ENCODE data around the gene WDR7.

The WDR7 gene

GRCh38 chr18:56984731-56985130 is 333.6 kb downstream of the WDR7 start:
- DNase-seq (ENCODE audit: low read depth in 2 of 2, low spot score in 1 of 2): no peak

DNA sequence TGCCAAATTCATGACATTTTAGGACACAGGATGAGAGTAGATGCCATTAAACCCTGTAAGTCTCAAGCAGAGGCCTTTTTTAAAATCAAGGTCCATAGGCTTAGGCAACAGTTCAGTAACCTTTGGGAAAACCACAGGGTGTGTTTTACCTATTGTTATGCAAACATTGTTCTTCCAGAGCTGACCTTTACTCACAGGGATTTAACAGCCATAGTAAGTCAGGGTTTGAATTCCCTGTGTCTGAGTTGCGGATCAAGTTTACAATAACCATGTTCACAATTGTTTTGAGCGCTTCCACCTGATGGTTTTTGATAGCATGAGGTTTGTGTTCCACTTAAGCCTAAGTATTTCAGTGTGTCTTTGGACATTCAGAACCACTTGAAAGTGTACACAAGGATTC is 335.7 kb downstream of the WDR7 start:
- no peak for DNase-seq (ENCODE audit: low read depth in 2 of 2, low spot score in 1 of 2)

GRCh38 chr18:56987236-56987635 is 336.1 kb downstream of the WDR7 start:
- DNase-seq (ENCODE audit: low read depth in 2 of 2, low spot score in 1 of 2): no peak

GRCh38 chr18:56988022-56988421 is 336.9 kb downstream of the WDR7 start:
- DNase-seq (ENCODE audit: low read depth in 2 of 2, low spot score in 1 of 2): no peak

- no peak for DNase-seq (ENCODE audit: low read depth in 2 of 2, low spot score in 1 of 2)
Observed at GRCh38 chr18:56990678-56991077, 339.5 kb downstream of the WDR7 start.

DNA sequence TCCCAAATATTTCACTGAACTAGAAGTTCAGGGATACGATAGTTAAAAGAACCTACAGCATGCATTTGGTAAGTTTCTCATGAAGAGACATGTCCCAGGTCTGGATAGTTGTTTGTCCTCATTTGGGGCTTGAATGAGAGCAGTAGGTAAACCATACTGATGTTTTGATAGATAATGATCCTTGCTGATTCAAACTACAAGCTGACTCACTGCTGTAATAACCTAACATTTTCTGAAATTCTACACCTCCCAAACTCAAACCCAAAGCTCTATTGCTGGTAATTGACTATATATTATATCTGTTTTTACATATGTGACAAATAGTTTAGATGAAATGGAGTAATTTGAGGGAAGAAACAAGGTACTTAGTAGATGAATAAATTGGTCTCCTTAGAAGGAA is 341.6 kb downstream of the WDR7 start:
- no peak for DNase-seq (ENCODE audit: low read depth in 2 of 2, low spot score in 1 of 2)

DNA sequence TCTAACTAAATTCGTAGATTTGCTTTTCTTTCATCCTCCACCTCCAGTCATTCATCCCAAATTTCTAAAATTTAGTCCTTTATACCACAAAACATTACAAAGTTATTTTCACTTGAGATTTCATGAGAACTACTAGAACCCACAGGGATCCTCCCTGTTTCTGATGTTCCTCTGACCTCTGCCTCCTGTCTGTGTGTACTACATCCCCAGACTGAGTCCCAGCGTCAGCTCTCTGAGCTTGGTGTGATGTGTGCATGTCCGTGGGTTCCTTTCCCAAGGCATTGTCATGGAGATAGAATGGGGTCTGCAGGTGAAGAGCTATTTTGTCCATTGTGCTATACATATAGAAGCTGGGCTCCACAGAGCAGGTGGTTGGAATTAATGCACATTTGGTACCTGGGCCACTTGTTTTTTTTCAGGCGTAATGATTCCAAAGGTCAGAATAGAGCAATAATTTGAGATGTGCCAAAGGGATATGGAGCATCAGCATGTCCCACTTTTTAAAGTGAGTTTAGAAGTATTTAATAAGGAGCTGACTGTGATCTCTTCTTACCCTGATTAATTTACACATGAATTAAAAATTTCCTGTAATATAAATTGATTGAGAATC is 344.5 kb downstream of the WDR7 start:
- DNase-seq (ENCODE audit: low read depth in 2 of 2, low spot score in 1 of 2): no peak

DNA sequence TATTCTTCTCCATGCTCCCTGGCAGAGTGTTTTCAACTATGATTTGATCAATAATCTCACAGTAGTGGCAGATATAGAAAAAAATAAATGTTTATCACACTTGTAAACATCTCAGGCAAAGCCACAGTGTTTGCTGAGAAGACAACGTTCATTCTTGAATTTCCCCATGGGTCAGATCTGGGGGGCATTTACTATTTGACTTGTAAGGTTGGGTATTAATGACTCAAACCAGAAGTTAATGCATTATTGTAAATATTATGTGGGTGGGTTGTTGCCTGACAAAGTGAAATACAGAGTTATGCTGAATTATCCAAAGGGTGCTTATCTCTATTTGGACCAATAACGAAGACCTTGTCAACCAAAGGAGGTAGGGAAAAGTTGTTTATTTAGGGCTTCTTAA is 346.0 kb downstream of the WDR7 start:
- DNase-seq (ENCODE audit: low read depth in 2 of 2, low spot score in 1 of 2): no peak

GRCh38 chr18:56999823-57000222 is 348.7 kb downstream of the WDR7 start:
- DNase-seq (ENCODE audit: low read depth in 2 of 2, low spot score in 1 of 2): no peak

- no peak for DNase-seq (ENCODE audit: low read depth in 2 of 2, low spot score in 1 of 2)
Observed at GRCh38 chr18:57002627-57003026, 351.5 kb downstream of the WDR7 start.

- DNase-seq (ENCODE audit: low read depth in 2 of 2, low spot score in 1 of 2): no peak
Observed at GRCh38 chr18:57003342-57003741, 352.2 kb downstream of the WDR7 start.

GRCh38 chr18:57004366-57005121 is 353.4 kb downstream of the WDR7 start:
- DNase-seq (ENCODE audit: low read depth in 2 of 2, low spot score in 1 of 2): no peak

- no peak for DNase-seq (ENCODE audit: low read depth in 2 of 2, low spot score in 1 of 2)
Observed at GRCh38 chr18:57008001-57008686, 357.0 kb downstream of the WDR7 start.

- DNase-seq (ENCODE audit: low read depth in 2 of 2, low spot score in 1 of 2): no peak
Observed at GRCh38 chr18:57009844-57010243, 358.7 kb downstream of the WDR7 start.

- DNase-seq (ENCODE audit: low read depth in 2 of 2, low spot score in 1 of 2): no peak
Observed at GRCh38 chr18:57014772-57015413, 363.7 kb downstream of the WDR7 start.

- no peak for DNase-seq (ENCODE audit: low read depth in 2 of 2, low spot score in 1 of 2)
Observed at GRCh38 chr18:57015451-57015850, 364.3 kb downstream of the WDR7 start.

GRCh38 chr18:57018845-57019244 is 367.7 kb downstream of the WDR7 start:
- no peak for DNase-seq (ENCODE audit: low read depth in 2 of 2, low spot score in 1 of 2)

- DNase-seq (ENCODE audit: low read depth in 2 of 2, low spot score in 1 of 2): no peak
Observed at GRCh38 chr18:57022716-57023115, 371.6 kb downstream of the WDR7 start.

DNA sequence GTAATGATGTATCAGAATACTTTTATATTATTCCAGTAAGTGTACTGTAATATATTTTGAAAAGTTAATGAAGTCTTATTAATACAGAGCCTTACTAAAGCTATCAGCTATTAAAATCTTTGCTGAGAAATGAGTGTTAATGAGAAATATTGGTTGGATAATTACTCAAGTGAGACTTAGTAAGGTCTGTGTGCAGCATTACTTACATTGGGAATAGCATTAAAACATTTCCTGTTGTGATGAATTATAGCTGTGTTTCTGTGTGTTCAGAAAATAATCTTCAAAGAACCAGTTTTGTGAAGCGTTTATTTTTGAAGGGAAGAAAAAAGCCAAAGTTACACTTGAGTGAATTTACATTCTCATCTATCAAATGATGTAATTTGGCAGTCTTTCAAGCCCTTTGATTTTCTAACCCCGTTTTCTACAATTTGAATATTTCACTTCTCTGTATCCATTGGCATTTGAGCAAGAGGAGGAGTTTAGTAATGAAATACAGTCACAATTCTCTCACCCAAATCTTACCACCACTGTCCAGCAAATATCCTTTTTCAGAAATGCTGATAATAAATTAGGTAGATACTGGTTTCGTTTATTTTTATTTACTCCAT is 372.2 kb downstream of the WDR7 start:
- DNase-seq (ENCODE audit: low read depth in 2 of 2, low spot score in 1 of 2): no peak

DNA sequence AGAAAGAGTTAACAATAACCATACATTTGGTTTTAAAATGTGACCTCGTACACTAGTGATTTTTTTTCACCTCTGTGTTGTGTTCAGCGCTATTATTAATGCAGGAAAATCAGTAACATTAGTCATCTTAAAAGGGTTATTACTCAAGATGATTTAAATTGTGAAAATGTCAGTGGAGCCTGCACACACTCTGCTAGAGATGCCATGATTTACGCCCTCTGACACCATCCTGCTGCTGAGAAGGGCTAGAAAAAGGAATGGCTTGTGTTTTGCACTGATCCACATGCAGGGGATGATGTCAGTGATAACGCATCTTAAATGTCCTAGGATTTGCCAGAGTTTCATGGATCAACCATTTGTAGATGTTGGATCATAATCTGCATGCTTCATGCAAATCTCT is 374.4 kb downstream of the WDR7 start:
- DNase-seq (ENCODE audit: low read depth in 2 of 2, low spot score in 1 of 2): no peak

DNA sequence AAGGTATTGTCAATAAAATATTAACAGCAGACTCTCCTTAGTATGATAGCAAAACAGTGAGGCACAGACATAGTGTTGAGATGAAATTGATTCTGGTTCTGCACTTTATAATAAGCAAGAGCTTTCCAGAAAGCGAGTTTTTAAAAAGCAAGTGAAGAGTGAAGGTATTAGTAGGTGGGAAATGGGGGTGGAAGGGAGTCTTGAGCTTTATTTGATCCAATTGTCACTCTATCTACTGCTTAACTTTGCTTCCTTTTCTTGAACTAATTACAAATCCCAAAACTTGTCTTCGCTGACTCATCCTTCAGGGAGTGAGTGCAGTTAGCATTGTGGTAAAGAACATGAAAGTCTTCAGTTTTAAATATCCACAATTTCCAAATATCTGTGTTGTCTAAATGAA is 375.2 kb downstream of the WDR7 start:
- DNase-seq (ENCODE audit: low read depth in 2 of 2, low spot score in 1 of 2): no peak
